ENCODE measurements around the gene NOVA1. TPM values are rescaled to one million over a fixed set of nuclear protein-coding genes. Genes with fewer than 3 reads are reported as not detected.

NOVA1 gene
- total RNA-seq, 2 donors from 2014 or later: 0.44 TPM; not detected in 1

GRCh38 chr14:26599291-26599690 is 1.5 kb upstream of the NOVA1 start:
- Mint-ChIP-seq H3K27me3 (ENCODE audit: low read depth) (peaks cover 29% of the 10 kb centered on the region), H3K36me3 (ENCODE audit: insufficient read depth in 2 of 2) (peaks cover 0 to 5% of the 10 kb centered on the region in 2 donors), H3K4me1 (ENCODE audit: low read depth) (no peaks in the 10 kb centered on the region), H3K27ac (no peak overlapping the region), H3K9me3 (peaks cover 0 to 3% of the 10 kb centered on the region in 2 donors), H3K4me3 (no peak overlapping the region)
- DNase-seq: no peak
- no peak for ATAC-seq (replicated peaks in 1 of 2)

GRCh38 chr14:26598672-26599131 is 869 bp upstream of the NOVA1 start:
- Mint-ChIP-seq H3K36me3 (ENCODE audit: insufficient read depth in 2 of 2) (peaks cover 0 to 5% of the 10 kb centered on the region in 2 donors), H3K9me3 (peaks cover 0 to 3% of the 10 kb centered on the region in 2 donors), H3K4me3 (peak overlapping the region; percentile 10 to 49), H3K27ac (no peak overlapping the region), H3K4me1 (ENCODE audit: low read depth) (no peaks in the 10 kb centered on the region), H3K27me3 (ENCODE audit: low read depth) (peaks cover 29% of the 10 kb centered on the region)
- ATAC-seq (replicated peaks in 1 of 2) (peak; percentile 5 to 13), DNase-seq (no peak)

GRCh38 chr14:26598081-26598671 is 343 bp upstream of the NOVA1 start:
- Mint-ChIP-seq H3K4me1 (ENCODE audit: low read depth) (no peaks in the 10 kb centered on the region), H3K36me3 (ENCODE audit: insufficient read depth in 2 of 2) (peaks cover 0 to 5% of the 10 kb centered on the region in 2 donors), H3K4me3 (peak overlapping the region; percentile 10 to 49), H3K27ac (no peak overlapping the region), H3K27me3 (ENCODE audit: low read depth) (peaks cover 29% of the 10 kb centered on the region), H3K9me3 (peaks cover 0 to 3% of the 10 kb centered on the region in 2 donors)
- ATAC-seq (replicated peaks in 1 of 2) (peak; percentile 30 to 71), DNase-seq (peak; percentile 3 to 13)

GRCh38 chr14:26597071-26597588 is 703 bp downstream of the NOVA1 start:
- Mint-ChIP-seq H3K4me3 (peak overlapping the region; percentile 37 to 57), H3K36me3 (ENCODE audit: insufficient read depth in 2 of 2) (peaks cover 0 to 5% of the 10 kb centered on the region in 2 donors), H3K4me1 (ENCODE audit: low read depth) (no peaks in the 10 kb centered on the region), H3K27ac (no peak overlapping the region), H3K27me3 (ENCODE audit: low read depth) (peaks cover 29% of the 10 kb centered on the region), H3K9me3 (peaks cover 0 to 3% of the 10 kb centered on the region in 2 donors)
- DNase-seq: no peak
- ATAC-seq (replicated peaks in 1 of 2): no peak

- Mint-ChIP-seq H3K9me3 (peaks cover 0 to 3% of the 10 kb centered on the region in 2 donors), H3K4me3 (peak overlapping the region; percentile 37 to 52), H3K27me3 (ENCODE audit: low read depth) (peaks cover 29% of the 10 kb centered on the region), H3K4me1 (ENCODE audit: low read depth) (no peaks in the 10 kb centered on the region), H3K27ac (no peak overlapping the region), H3K36me3 (ENCODE audit: insufficient read depth in 2 of 2) (peaks cover 0 to 5% of the 10 kb centered on the region in 2 donors)
- ATAC-seq (replicated peaks in 1 of 2): no peak
- DNase-seq: no peak
Observed at GRCh38 chr14:26596543-26597061, 1.2 kb downstream of the NOVA1 start.

- no peak overlapping the region for H3K27ac Mint-ChIP-seq
- H3K4me3 Mint-ChIP-seq: peak overlapping the region in 1 of 2 donors; percentile 12
- ATAC-seq (replicated peaks in 1 of 2) (no peak), DNase-seq (no peak)
- H3K4me1 Mint-ChIP-seq (ENCODE audit: low read depth): no peaks in the 10 kb centered on the region
- H3K27me3 Mint-ChIP-seq (ENCODE audit: low read depth): peaks cover 29% of the 10 kb centered on the region
- peaks cover 0 to 5% of the 10 kb centered on the region in 2 donors for H3K36me3 Mint-ChIP-seq (ENCODE audit: insufficient read depth in 2 of 2)
- peaks cover 0 to 3% of the 10 kb centered on the region in 2 donors for H3K9me3 Mint-ChIP-seq
Observed at GRCh38 chr14:26595926-26596542, 1.8 kb downstream of the NOVA1 start.

GRCh38 chr14:26594756-26595545 is 2.9 kb downstream of the NOVA1 start:
- Mint-ChIP-seq H3K27ac (no peak overlapping the region), H3K9me3 (peaks cover 0 to 1% of the 10 kb centered on the region in 2 donors), H3K4me3 (no peak overlapping the region), H3K4me1 (ENCODE audit: low read depth) (no peaks in the 10 kb centered on the region), H3K36me3 (ENCODE audit: insufficient read depth in 2 of 2) (peaks cover 0 to 5% of the 10 kb centered on the region in 2 donors), H3K27me3 (ENCODE audit: low read depth) (peaks cover 27% of the 10 kb centered on the region)
- no peak for ATAC-seq (replicated peaks in 1 of 2)
- DNase-seq: no peak

GRCh38 chr14:26594148-26594547 is 3.7 kb downstream of the NOVA1 start:
- no peak overlapping the region for H3K4me3 Mint-ChIP-seq
- H3K4me1 Mint-ChIP-seq (ENCODE audit: low read depth): no peaks in the 10 kb centered on the region
- no peak overlapping the region for H3K27ac Mint-ChIP-seq
- no peaks in the 10 kb centered on the region for H3K9me3 Mint-ChIP-seq
- DNase-seq (no peak), ATAC-seq (replicated peaks in 1 of 2) (no peak)
- H3K36me3 Mint-ChIP-seq (ENCODE audit: insufficient read depth in 2 of 2): peaks cover 0 to 5% of the 10 kb centered on the region in 2 donors
- H3K27me3 Mint-ChIP-seq (ENCODE audit: low read depth): peaks cover 19% of the 10 kb centered on the region

GRCh38 chr14:26593357-26593756 is 4.5 kb downstream of the NOVA1 start:
- peaks cover 0 to 5% of the 10 kb centered on the region in 2 donors for H3K36me3 Mint-ChIP-seq (ENCODE audit: insufficient read depth in 2 of 2)
- H3K4me1 Mint-ChIP-seq (ENCODE audit: low read depth): no peaks in the 10 kb centered on the region
- ATAC-seq (replicated peaks in 1 of 2): no peak
- peaks cover 11% of the 10 kb centered on the region for H3K27me3 Mint-ChIP-seq (ENCODE audit: low read depth)
- H3K9me3 Mint-ChIP-seq: no peaks in the 10 kb centered on the region
- H3K4me3 Mint-ChIP-seq: no peak overlapping the region
- H3K27ac Mint-ChIP-seq: no peak overlapping the region
- no peak for DNase-seq

GRCh38 chr14:26589925-26590324 is 7.9 kb downstream of the NOVA1 start:
- Mint-ChIP-seq H3K27me3 (ENCODE audit: low read depth) (no peaks in the 10 kb centered on the region), H3K9me3 (peaks cover 0 to 1% of the 10 kb centered on the region in 2 donors), H3K4me1 (ENCODE audit: low read depth) (no peaks in the 10 kb centered on the region), H3K27ac (no peak overlapping the region), H3K4me3 (no peak overlapping the region), H3K36me3 (ENCODE audit: insufficient read depth in 2 of 2) (no peaks in the 10 kb centered on the region)
- DNase-seq (no peak), ATAC-seq (replicated peaks in 1 of 2) (no peak)

- no peaks in the 10 kb centered on the region for H3K36me3 Mint-ChIP-seq (ENCODE audit: insufficient read depth in 2 of 2)
- H3K9me3 Mint-ChIP-seq: peaks cover 7 to 9% of the 10 kb centered on the region in 2 donors
- no peaks in the 10 kb centered on the region for H3K27me3 Mint-ChIP-seq (ENCODE audit: low read depth)
- H3K4me1 Mint-ChIP-seq (ENCODE audit: low read depth): no peaks in the 10 kb centered on the region
- H3K4me3 Mint-ChIP-seq: no peak overlapping the region
- ATAC-seq (replicated peaks in 1 of 2) (no peak), DNase-seq (no peak)
- H3K27ac Mint-ChIP-seq: no peak overlapping the region
Observed at GRCh38 chr14:26577711-26578110, 20.1 kb downstream of the NOVA1 start.

- no peak for DNase-seq
- Mint-ChIP-seq H3K9me3 (peaks cover 8 to 13% of the 10 kb centered on the region in 2 donors), H3K4me1 (ENCODE audit: low read depth) (no peaks in the 10 kb centered on the region), H3K27ac (no peak overlapping the region), H3K36me3 (ENCODE audit: insufficient read depth in 2 of 2) (no peaks in the 10 kb centered on the region), H3K4me3 (no peak overlapping the region), H3K27me3 (ENCODE audit: low read depth) (no peaks in the 10 kb centered on the region)
- no peak for ATAC-seq (replicated peaks in 1 of 2)
Observed at GRCh38 chr14:26554069-26554772, 43.6 kb downstream of the NOVA1 start.

All from activated T-cell treated with anti-CD3 and anti-CD28 coated beads, Interleukin-2, amount 50 U/mL, for 72 hours (primary cell).